HepG2 (cell line): Measurements from ENCODE around the gene NEDD4L. TPM values are rescaled to one million over a fixed set of nuclear protein-coding genes. Genes with fewer than 3 reads are reported as not detected.

Source experiments
- ATAC-seq: fragments of 200-7000 bp; cut with Tn5 transposase; 3 replicates; pipeline ENCODE4 v1.9.1; 2020; ENCODE audit warnings: mild to moderate bottlenecking, moderate library complexity
- BruUV-seq: library from RNA; stranded (reverse); fragments of 400-500 nt; replicated peaks from 2 replicates; lab custom pipeline; 2021; lab: Mats Ljungman, UMichigan
- CTCF ChIA-PET: fragments of 300-600 bp; formaldehyde crosslinking; extraction: SDS; loops from one replicate; lab custom pipeline; 2021; ENCODE audit warnings: low total read pairs, inconsistent platforms, low intra/inter-chr PET ratio; lab: Yijun Ruan, JAX
- POLR2A ChIA-PET: fragments of 350-600 bp; sonication (Branson Sonifier 250); formaldehyde crosslinking; loops from one replicate; lab custom pipeline; 2020; ENCODE audit warnings: antibody characterized with exemption, inconsistent platforms; lab: Yijun Ruan, JAX
- DNase-seq: peaks from one replicate; pipeline ENCODE4 v3.0.0-alpha.2; 2015; ENCODE audit warnings: low spot score
- FAIRE-seq: peaks from 3 replicates; lab custom pipeline; 2011; peaks lifted over from hg19 to GRCh38; lab: Jason Lieb, UNC
- H2AFZ ChIP-seq: one replicate; pipeline ENCODE4 v1.6.1; 2011; ENCODE audit warnings: low read length, inconsistent platforms
- H3K27ac ChIP-seq: fragments of 300-600 bp; 3 replicates; pipeline ENCODE4 v1.8.0; 2011; ENCODE audit warnings: mixed run types, mild to moderate bottlenecking, mixed read lengths, low read length, inconsistent platforms; ENCODE audit not compliant: insufficient read depth; ENCODE audit errors: extremely low read length
- H3K27me3 ChIP-seq, 2 experiments: fragments of 200-600 bp in 1 of 2; 2 replicates in 1 of 2; 3 replicates in 1 of 2; pipeline versions ENCODE4 v1.6.0 to v1.8.0; 2011; ENCODE audit warnings: low read length in 2 of 2, mild to moderate bottlenecking in 2 of 2, moderate library complexity in 2 of 2, inconsistent platforms in 1 of 2; ENCODE audit not compliant: insufficient read depth in 2 of 2, control insufficient read depth in 1 of 2
- H3K36me3 ChIP-seq, 2 experiments: fragments of 200-600 bp in 1 of 2; replicated peaks in 1 of 2; 2 replicates in 1 of 2; 3 replicates in 1 of 2; pipeline versions ENCODE4 v1.5.1 to v1.8.0; 2011; ENCODE audit warnings: low read length in 2 of 2, inconsistent platforms in 1 of 2; ENCODE audit not compliant: insufficient read depth in 2 of 2, control insufficient read depth in 1 of 2
- H3K4me1 ChIP-seq: 2 replicates; pipeline ENCODE4 v1.5.1; 2012; ENCODE audit warnings: low read length, inconsistent platforms; ENCODE audit not compliant: insufficient read depth
- H3K4me2 ChIP-seq: 2 replicates; pipeline ENCODE4 v1.6.0; 2011; ENCODE audit warnings: low read depth, low read length, inconsistent platforms
- H3K4me3 ChIP-seq, 3 experiments: fragments of 200-600 bp in 1 of 3; sonication (generic), shearing (Covaris generic) in 1 of 3; replicated peaks in 1 of 3; 2 replicates each; pipeline ENCODE4 v1.5.1; 2011 to 2016; ENCODE audit warnings: low read length in 3 of 3, inconsistent platforms in 2 of 3, low read depth in 2 of 3, mild to moderate bottlenecking in 2 of 3, control low read depth in 1 of 3, mixed read lengths in 1 of 3; ENCODE audit not compliant: insufficient read depth in 1 of 3
- H3K79me2 ChIP-seq: one replicate; pipeline ENCODE4 v1.6.1; 2011; ENCODE audit warnings: low read length, inconsistent platforms; ENCODE audit not compliant: insufficient read depth
- H3K9ac ChIP-seq: 2 replicates; pipeline ENCODE4 v1.6.0; 2011; ENCODE audit warnings: mild to moderate bottlenecking, low read depth, low read length, inconsistent platforms; ENCODE audit not compliant: insufficient read depth
- H3K9me3 ChIP-seq: 2 replicates; pipeline ENCODE4 v1.5.1; 2012; ENCODE audit warnings: mild to moderate bottlenecking, low read length
- H4K20me1 ChIP-seq: 2 replicates; pipeline ENCODE4 v1.6.0; 2011; ENCODE audit warnings: inconsistent platforms, mild to moderate bottlenecking, low read length, moderate library complexity; ENCODE audit not compliant: insufficient read depth
- ATF7-NPFF ChIP-seq: sonication (generic); formaldehyde crosslinking; IDR thresholded peaks from 2 replicates; pipeline ENCODE4 v1.8.1; 2023; ENCODE audit warnings: mild to moderate bottlenecking, low read depth, missing genetic modification reagents, moderate library complexity
- BRD4 ChIP-seq: sonication (generic); formaldehyde crosslinking; IDR thresholded peaks from 2 replicates; pipeline ENCODE4 v1.4.0; 2020; ENCODE audit warnings: missing genetic modification reagents
- CCDC6 ChIP-seq: sonication (generic); formaldehyde crosslinking; IDR thresholded peaks from 2 replicates; pipeline ENCODE4 v1.8.1; 2022; ENCODE audit warnings: mild to moderate bottlenecking, missing genetic modification reagents, moderate library complexity
- HOXA5 ChIP-seq: sonication (generic); formaldehyde crosslinking; IDR thresholded peaks from 2 replicates; pipeline ENCODE4 v1.4.0; 2020; ENCODE audit warnings: missing genetic modification reagents
- MLLT10 ChIP-seq: sonication (generic); formaldehyde crosslinking; IDR thresholded peaks from 2 replicates; pipeline ENCODE4 v1.4.0; 2020; ENCODE audit warnings: missing genetic modification reagents
- MXD4 ChIP-seq: IDR thresholded peaks from 2 replicates; pipeline ENCODE4 v1.6.1; 2016; ENCODE audit warnings: mild to moderate bottlenecking, missing biosample characterization, missing genetic modification reagents
- NFE2L1 ChIP-seq: sonication (generic); formaldehyde crosslinking; IDR thresholded peaks from 2 replicates; pipeline ENCODE4 v1.4.0; 2020; ENCODE audit warnings: missing genetic modification reagents, mild to moderate bottlenecking, borderline replicate concordance
- NFYB ChIP-seq: sonication (generic); formaldehyde crosslinking; IDR thresholded peaks from 2 replicates; pipeline ENCODE4 v1.4.0; 2020; ENCODE audit warnings: missing genetic modification reagents
- ZNF136 ChIP-seq: sonication (generic); formaldehyde crosslinking; IDR thresholded peaks from 2 replicates; pipeline ENCODE4 v1.8.1; 2022; ENCODE audit warnings: low read depth, mild to moderate bottlenecking, moderate library complexity, missing genetic modification reagents
- ZNF30 ChIP-seq: sonication (generic); formaldehyde crosslinking; IDR thresholded peaks from 2 replicates; pipeline ENCODE4 v1.5.0; 2020; ENCODE audit warnings: mild to moderate bottlenecking, missing genetic modification reagents
- ZNF367 ChIP-seq: sonication (generic); formaldehyde crosslinking; IDR thresholded peaks from 2 replicates; pipeline ENCODE4 v1.4.0; 2020; ENCODE audit warnings: missing genetic modification reagents, borderline replicate concordance
- ZNF569 ChIP-seq: sonication (generic); formaldehyde crosslinking; IDR thresholded peaks from 2 replicates; pipeline ENCODE4 v1.5.0; 2020; ENCODE audit warnings: mild to moderate bottlenecking, missing genetic modification reagents, moderate library complexity, borderline replicate concordance
- ZNF580 ChIP-seq: IDR thresholded peaks from 2 replicates; pipeline ENCODE4 v1.6.1; 2016; ENCODE audit warnings: low read depth, borderline replicate concordance
- ZNF609 ChIP-seq: sonication (generic); formaldehyde crosslinking; IDR thresholded peaks from 2 replicates; pipeline ENCODE4 v1.4.0; 2020; ENCODE audit warnings: mild to moderate bottlenecking, missing genetic modification reagents, borderline replicate concordance
- ZNF850 ChIP-seq: sonication (generic); formaldehyde crosslinking; conservative IDR thresholded peaks from 2 replicates; pipeline ENCODE4 v1.9.0; 2021; ENCODE audit warnings: mild to moderate bottlenecking, missing genetic modification reagents
- WGBS: methylation state at CpG from one replicate; pipeline ENCODE4 v1.1.6; 2017; ENCODE audit warnings: low lambda C conversion rate; 5-methylcytosine and 5-hydroxymethylcytosine counted together
- in situ Hi-C: cut with HindIII; loops from 2 replicates; pipeline ENCODE4 v1.10.0; 2017; ENCODE audit warnings: low pct_unique_long_range_greater_than_20kb; ENCODE audit not compliant: extremely low pct_ligation_motif_present
- intact Hi-C: fragments of 100-400 bp; cut with micrococcal nuclease; formaldehyde crosslinking; loops from one replicate; pipeline ENCODE4 v1.10.0; 2022; ENCODE audit not compliant: unreplicated experiment
- polyA plus RNA-seq, 8 experiments: library from polyadenylated mRNA; depleted of rRNA in 3 of 8; stranded (reverse) in 7 of 8; unstranded in 1 of 8; fragments of >200 nt; fragmentation: Illumina TruSeq in 4 of 8; extraction: Trizol in 4 of 8; gene quantifications; 2 replicates each; pipeline versions ENCODE4 v1.2.1 to v1.2.3, GENCODE V29; 2011 to 2016; ENCODE audit warnings: low read depth in 4 of 8, missing spikeins in 1 of 8, mixed read lengths in 1 of 8; ENCODE audit not compliant: insufficient read depth in 1 of 8
- total RNA-seq, 5 experiments: library from RNA; depleted of rRNA; stranded (reverse); fragments of >200 nt; fragmentation: Illumina TruSeq; extraction: Trizol; gene quantifications; 2 replicates each; pipeline ENCODE4 v1.2.3, GENCODE V29; 2016; ENCODE audit warnings: low read depth in 1 of 5

NEDD4L gene
- total and polyA plus RNA-seq, 2 of the 13 experiments (the other 11 are each of a cell fraction or from before 2014, with no cell fraction given): 168 to 390 TPM

GRCh38 chr18:58387716-58388115 is 343.7 kb downstream of the NEDD4L start:
- H3K4me1 ChIP-seq: peaks cover 38% of the 10 kb centered on the region
- H3K9ac ChIP-seq: no peak overlapping the region
- WGBS: 100% methylated on average over 3 of the region's 5 CpGs
- H3K27ac ChIP-seq: no peak overlapping the region
- intact Hi-C loops: no loop called here
- CTCF ChIA-PET: no interaction called here
- ATAC-seq (no peak), DNase-seq (no peak), FAIRE-seq (no peak)
- no peaks in the 10 kb centered on the region for H3K27me3 ChIP-seq
- H3K36me3 ChIP-seq: peaks cover 26 to 80% of the 10 kb centered on the region in 2 experiments
- BruUV-seq: no TSS peak
- no peak overlapping the region for H3K4me2 ChIP-seq
- in situ Hi-C loops: loop anchor here (25.0 kb wide), 1 partner anchor 675 kb away; no protein-coding TSS in a partner anchor
- H3K4me3 ChIP-seq: no peak overlapping the region
- H3K9me3 ChIP-seq: no peaks in the 10 kb centered on the region
- no peak overlapping the region for H2AFZ ChIP-seq
- peaks cover 19% of the 10 kb centered on the region; the same call in 1 of the 2 replicates for H4K20me1 ChIP-seq
- POLR2A ChIA-PET: no interaction called here
- H3K79me2 ChIP-seq: peaks cover 36% of the 10 kb centered on the region
- no peak for TF ChIP-seq BRD4 (CRISPR knock-in tag)
- no peak for TF ChIP-seq ZNF569 (CRISPR knock-in tag)
- no peak for TF ChIP-seq CCDC6
- no peak for TF ChIP-seq HOXA5
- TF ChIP-seq ZNF367: no peak
- no peak for TF ChIP-seq ZNF136 (CRISPR knock-in tag)
- TF ChIP-seq MXD4 (CRISPR knock-in tag): no peak
- TF ChIP-seq ZNF580: no peak
- no peak for TF ChIP-seq ZNF30
- no peak for TF ChIP-seq NFE2L1 (CRISPR knock-in tag)
- no peak for TF ChIP-seq ATF7-NPFF
- no peak for TF ChIP-seq MLLT10 (CRISPR knock-in tag)
- no peak for TF ChIP-seq ZNF850 (CRISPR knock-in tag)
- TF ChIP-seq ZNF609 (CRISPR knock-in tag): no peak
- no peak for TF ChIP-seq NFYB
